HEK293 (cell line): Measurements from ENCODE around the gene PTGER2.

ENCODE experiments used
- CTCF ChIA-PET: fragments of 350-600 bp; formaldehyde crosslinking; extraction: SDS; loops from one replicate; lab custom pipeline; 2021; ENCODE audit warnings: antibody characterized with exemption; lab: Yijun Ruan, JAX
- POLR2A ChIA-PET: fragments of 300-600 bp; formaldehyde crosslinking; extraction: SDS; loops from one replicate; lab custom pipeline; 2020; ENCODE audit warnings: antibody characterized with exemption, inconsistent platforms; lab: Yijun Ruan, JAX
- H3K27ac ChIP-seq: fragments of 200-500 bp; sonication (Bioruptor generic); 2 replicates; pipeline ENCODE4 v1.5.1; 2014; ENCODE audit warnings: low read depth, low read length, control low read depth, inconsistent platforms; ENCODE audit errors: extremely low read depth
- H3K36me3 ChIP-seq, 2 experiments: fragments of 200-500 bp in 1 of 2; sonication (Bioruptor generic) in 1 of 2; 1 replicate in 1 of 2; 2 replicates in 1 of 2; pipeline ENCODE4 v1.5.1; 2014 to 2017; ENCODE audit warnings: inconsistent platforms in 2 of 2, low read length in 2 of 2; ENCODE audit not compliant: control insufficient read depth in 2 of 2, insufficient read depth in 1 of 2
- H3K4me1 ChIP-seq: fragments of 200-500 bp; sonication (Bioruptor generic); 2 replicates; pipeline ENCODE4 v1.5.1; 2014; ENCODE audit warnings: mild to moderate bottlenecking, low read length, inconsistent platforms; ENCODE audit not compliant: control insufficient read depth, insufficient read depth
- H3K4me3 ChIP-seq: 2 replicates; pipeline ENCODE4 v1.5.1; 2011; ENCODE audit warnings: low read depth, mild to moderate bottlenecking, control low read depth, low read length, moderate library complexity
- H3K9me3 ChIP-seq: fragments of 200-500 bp; sonication (Bioruptor generic); 2 replicates; pipeline ENCODE4 v1.5.1; 2014; ENCODE audit warnings: low read depth, low read length, inconsistent platforms; ENCODE audit not compliant: control insufficient read depth, insufficient read depth
- FEZF1 ChIP-seq: fragments of 450-650 bp; formaldehyde crosslinking; IDR thresholded peaks from 2 replicates; pipeline ENCODE4 v1.5.1; 2016; ENCODE audit warnings: missing biosample characterization, missing genetic modification characterization
- IKZF3 ChIP-seq: fragments of 450-650 bp; IDR thresholded peaks from 2 replicates; pipeline ENCODE4 v1.5.0; 2018; ENCODE audit warnings: missing biosample characterization, mild to moderate bottlenecking, missing genetic modification characterization, moderate library complexity
- KLF10 ChIP-seq: fragments of 450-650 bp; IDR thresholded peaks from 2 replicates; pipeline ENCODE4 v1.5.1; 2018; ENCODE audit warnings: missing biosample characterization, mild to moderate bottlenecking, missing genetic modification characterization
- SCRT2 ChIP-seq: fragments of 450-650 bp; formaldehyde crosslinking; IDR thresholded peaks from 2 replicates; pipeline ENCODE4 v1.5.1; 2016; ENCODE audit warnings: missing biosample characterization, missing genetic modification characterization
- SP3 ChIP-seq: fragments of 450-650 bp; formaldehyde crosslinking; IDR thresholded peaks from 2 replicates; pipeline ENCODE4 v1.5.1; 2016; ENCODE audit warnings: missing biosample characterization, missing genetic modification characterization
- YY1 ChIP-seq: fragments of 450-650 bp; formaldehyde crosslinking; IDR thresholded peaks from 2 replicates; pipeline ENCODE4 v1.5.1; 2018; ENCODE audit warnings: missing biosample characterization, missing genetic modification characterization
- ZBTB20 ChIP-seq: fragments of 450-650 bp; formaldehyde crosslinking; IDR thresholded peaks from 2 replicates; pipeline ENCODE4 v1.5.1; 2016; ENCODE audit warnings: missing biosample characterization, missing genetic modification characterization
- ZBTB48 ChIP-seq: fragments of 450-650 bp; formaldehyde crosslinking; IDR thresholded peaks from 2 replicates; pipeline ENCODE4 v1.5.1; 2016; ENCODE audit warnings: missing biosample characterization, missing genetic modification characterization
- ZBTB8A ChIP-seq: fragments of 450-650 bp; formaldehyde crosslinking; IDR thresholded peaks from 2 replicates; pipeline ENCODE4 v1.5.1; 2016; ENCODE audit warnings: missing biosample characterization, missing genetic modification characterization
- ZNF132 ChIP-seq: fragments of 450-650 bp; formaldehyde crosslinking; IDR thresholded peaks from 2 replicates; pipeline ENCODE4 v1.5.1; 2017; ENCODE audit warnings: missing biosample characterization, missing genetic modification characterization, borderline replicate concordance
- ZNF146 ChIP-seq: fragments of 450-650 bp; formaldehyde crosslinking; IDR thresholded peaks from 2 replicates; pipeline ENCODE4 v1.5.1; 2016; ENCODE audit warnings: missing biosample characterization, missing genetic modification characterization
- ZNF214 ChIP-seq: fragments of 450-650 bp; formaldehyde crosslinking; IDR thresholded peaks from 2 replicates; pipeline ENCODE4 v1.5.1; 2017; ENCODE audit warnings: missing biosample characterization, mild to moderate bottlenecking, missing genetic modification characterization, borderline replicate concordance
- ZNF24 ChIP-seq: fragments of 450-650 bp; formaldehyde crosslinking; IDR thresholded peaks from 2 replicates; pipeline ENCODE4 v1.5.1; 2016; ENCODE audit warnings: missing biosample characterization, missing genetic modification characterization
- ZNF248 ChIP-seq: fragments of 450-650 bp; formaldehyde crosslinking; IDR thresholded peaks from 2 replicates; pipeline ENCODE4 v1.5.1; 2017; ENCODE audit warnings: missing biosample characterization, missing genetic modification characterization
- ZNF391 ChIP-seq: fragments of 450-650 bp; formaldehyde crosslinking; IDR thresholded peaks from 2 replicates; pipeline ENCODE4 v1.5.1; 2016; ENCODE audit warnings: low read depth, missing biosample characterization, missing genetic modification characterization, borderline replicate concordance
- ZNF548 ChIP-seq: fragments of 450-650 bp; formaldehyde crosslinking; IDR thresholded peaks from 2 replicates; pipeline ENCODE4 v1.5.1; 2016; ENCODE audit warnings: missing biosample characterization, missing genetic modification characterization
- ZNF585B ChIP-seq: fragments of 450-650 bp; formaldehyde crosslinking; IDR thresholded peaks from 2 replicates; pipeline ENCODE4 v1.5.1; 2016; ENCODE audit warnings: missing biosample characterization, missing genetic modification characterization
- ZNF629 ChIP-seq: fragments of 450-650 bp; formaldehyde crosslinking; IDR thresholded peaks from 2 replicates; pipeline ENCODE4 v1.5.1; 2017; ENCODE audit warnings: missing biosample characterization, missing genetic modification characterization
- ZNF670 ChIP-seq: fragments of 450-650 bp; formaldehyde crosslinking; IDR thresholded peaks from 2 replicates; pipeline ENCODE4 v1.5.1; 2016; ENCODE audit warnings: missing biosample characterization, missing genetic modification characterization, low read depth
- TF ChIP-seq, protein P1 (sequence below): fragments of 450-650 bp; IDR thresholded peaks from 2 replicates; pipeline ENCODE4 v1.5.1; 2018; ENCODE audit warnings: missing biosample characterization, mild to moderate bottlenecking, missing genetic modification characterization
- TF ChIP-seq, protein P2 (sequence below): fragments of 450-650 bp; formaldehyde crosslinking; IDR thresholded peaks from 2 replicates; pipeline ENCODE4 v1.5.1; 2016; ENCODE audit warnings: missing biosample characterization, missing genetic modification characterization, low read depth
- TF ChIP-seq, protein P3 (sequence below): fragments of 450-650 bp; formaldehyde crosslinking; IDR thresholded peaks from 2 replicates; pipeline ENCODE4 v1.5.1; 2016; ENCODE audit warnings: missing biosample characterization, missing genetic modification characterization, borderline replicate concordance

PTGER2 gene

DNA sequence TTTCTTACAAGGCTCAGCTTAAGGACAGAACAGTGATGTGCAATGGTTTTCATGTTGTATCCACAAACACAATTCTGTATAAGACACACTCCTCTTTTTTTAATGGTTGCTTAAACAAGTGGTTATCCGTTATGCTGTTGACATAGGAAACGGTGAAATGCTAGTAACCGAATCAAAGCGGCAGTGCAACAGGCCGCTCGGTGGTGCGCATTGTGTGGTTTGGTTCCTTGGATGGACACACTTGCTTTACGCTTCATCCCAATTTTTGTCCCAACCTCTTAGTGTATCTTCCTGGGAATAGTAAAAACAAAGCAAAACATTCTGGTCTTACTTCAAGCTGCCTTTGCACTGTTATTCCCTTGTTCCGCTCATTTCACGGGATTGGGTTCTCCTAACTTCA is 650 bp upstream of the PTGER2 start:
- peak overlapping the region; percentile 66; the same call in 1 of the 2 replicates for H3K27ac ChIP-seq
- H3K9me3 ChIP-seq: no peaks in the 10 kb centered on the region
- CTCF ChIA-PET: interaction anchor here (1.0 to 2.0 kb wide), 2 partner anchors 9 to 33 kb away, joined by 3 to 8 read pairs; no protein-coding TSS in a partner anchor
- no peaks in the 10 kb centered on the region for H3K4me1 ChIP-seq
- peak overlapping the region; percentile 57 for H3K4me3 ChIP-seq
- no peak for TF ChIP-seq ZNF24 (tag by site-specific recombination)
- TF ChIP-seq ZNF585B (tag by site-specific recombination): no peak
- TF ChIP-seq ZNF670 (tag by site-specific recombination): no peak
- TF ChIP-seq IKZF3: no peak
- TF ChIP-seq ZBTB48 (tag by site-specific recombination): no peak
- no peak for TF ChIP-seq KLF10
- TF ChIP-seq ZBTB8A (tag by site-specific recombination): no peak
- no peak for TF ChIP-seq ZBTB20 (tag by site-specific recombination)
- TF ChIP-seq SCRT2 (tag by site-specific recombination): no peak
- TF ChIP-seq, protein P1, sequence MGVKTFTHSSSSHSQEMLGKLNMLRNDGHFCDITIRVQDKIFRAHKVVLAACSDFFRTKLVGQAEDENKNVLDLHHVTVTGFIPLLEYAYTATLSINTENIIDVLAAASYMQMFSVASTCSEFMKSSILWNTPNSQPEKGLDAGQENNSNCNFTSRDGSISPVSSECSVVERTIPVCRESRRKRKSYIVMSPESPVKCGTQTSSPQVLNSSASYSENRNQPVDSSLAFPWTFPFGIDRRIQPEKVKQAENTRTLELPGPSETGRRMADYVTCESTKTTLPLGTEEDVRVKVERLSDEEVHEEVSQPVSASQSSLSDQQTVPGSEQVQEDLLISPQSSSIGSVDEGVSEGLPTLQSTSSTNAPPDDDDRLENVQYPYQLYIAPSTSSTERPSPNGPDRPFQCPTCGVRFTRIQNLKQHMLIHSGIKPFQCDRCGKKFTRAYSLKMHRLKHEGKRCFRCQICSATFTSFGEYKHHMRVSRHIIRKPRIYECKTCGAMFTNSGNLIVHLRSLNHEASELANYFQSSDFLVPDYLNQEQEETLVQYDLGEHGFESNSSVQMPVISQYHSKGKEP (tag by site-specific recombination): no peak
- TF ChIP-seq ZNF248: no peak
- TF ChIP-seq YY1 (tag by site-specific recombination): no peak
- TF ChIP-seq, all 188 proteins: peak for 0
- no peaks in the 10 kb centered on the region for H3K36me3 ChIP-seq
- POLR2A ChIA-PET: interaction anchor here (0.8 to 1.4 kb wide), 5 partner anchors 30 to 250 kb away, joined by 3 read pairs; no protein-coding TSS in a partner anchor

DNA sequence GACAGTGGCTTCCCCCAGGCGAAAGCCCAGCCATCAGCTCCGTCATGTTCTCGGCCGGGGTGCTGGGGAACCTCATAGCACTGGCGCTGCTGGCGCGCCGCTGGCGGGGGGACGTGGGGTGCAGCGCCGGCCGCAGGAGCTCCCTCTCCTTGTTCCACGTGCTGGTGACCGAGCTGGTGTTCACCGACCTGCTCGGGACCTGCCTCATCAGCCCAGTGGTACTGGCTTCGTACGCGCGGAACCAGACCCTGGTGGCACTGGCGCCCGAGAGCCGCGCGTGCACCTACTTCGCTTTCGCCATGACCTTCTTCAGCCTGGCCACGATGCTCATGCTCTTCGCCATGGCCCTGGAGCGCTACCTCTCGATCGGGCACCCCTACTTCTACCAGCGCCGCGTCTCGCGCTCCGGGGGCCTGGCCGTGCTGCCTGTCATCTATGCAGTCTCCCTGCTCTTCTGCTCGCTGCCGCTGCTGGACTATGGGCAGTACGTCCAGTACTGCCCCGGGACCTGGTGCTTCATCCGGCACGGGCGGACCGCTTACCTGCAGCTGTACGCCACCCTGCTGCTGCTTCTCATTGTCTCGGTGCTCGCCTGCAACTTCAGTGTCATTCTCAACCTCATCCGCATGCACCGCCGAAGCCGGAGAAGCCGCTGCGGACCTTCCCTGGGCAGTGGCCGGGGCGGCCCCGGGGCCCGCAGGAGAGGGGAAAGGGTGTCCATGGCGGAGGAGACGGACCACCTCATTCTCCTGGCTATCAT is 663 bp downstream of the PTGER2 start:
- ChIA-PET CTCF (interaction anchor here (0.7 to 2.0 kb wide), 2 partner anchors 11 to 29 kb away, joined by 3 to 8 read pairs; no protein-coding TSS in a partner anchor), POLR2A (interaction anchor here (1.1 to 1.4 kb wide), 3 partner anchors 28 to 237 kb away, joined by 3 to 4 read pairs (median 3); partner anchors contain the start of genes GPR137C and TXNDC16)
- peak overlapping the region; percentile 66; the same call in 1 of the 2 replicates for H3K27ac ChIP-seq
- H3K4me3 ChIP-seq: peak overlapping the region; percentile 57
- H3K4me1 ChIP-seq: no peaks in the 10 kb centered on the region; the same call in 1 of the 2 replicates
- TF ChIP-seq, protein P2, sequence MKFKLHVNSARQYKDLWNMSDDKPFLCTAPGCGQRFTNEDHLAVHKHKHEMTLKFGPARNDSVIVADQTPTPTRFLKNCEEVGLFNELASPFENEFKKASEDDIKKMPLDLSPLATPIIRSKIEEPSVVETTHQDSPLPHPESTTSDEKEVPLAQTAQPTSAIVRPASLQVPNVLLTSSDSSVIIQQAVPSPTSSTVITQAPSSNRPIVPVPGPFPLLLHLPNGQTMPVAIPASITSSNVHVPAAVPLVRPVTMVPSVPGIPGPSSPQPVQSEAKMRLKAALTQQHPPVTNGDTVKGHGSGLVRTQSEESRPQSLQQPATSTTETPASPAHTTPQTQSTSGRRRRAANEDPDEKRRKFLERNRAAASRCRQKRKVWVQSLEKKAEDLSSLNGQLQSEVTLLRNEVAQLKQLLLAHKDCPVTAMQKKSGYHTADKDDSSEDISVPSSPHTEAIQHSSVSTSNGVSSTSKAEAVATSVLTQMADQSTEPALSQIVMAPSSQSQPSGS (tag by site-specific recombination): no peak
- TF ChIP-seq ZNF146 (tag by site-specific recombination): no peak
- H3K9me3 ChIP-seq: no peaks in the 10 kb centered on the region
- H3K36me3 ChIP-seq: no peaks in the 10 kb centered on the region

DNA sequence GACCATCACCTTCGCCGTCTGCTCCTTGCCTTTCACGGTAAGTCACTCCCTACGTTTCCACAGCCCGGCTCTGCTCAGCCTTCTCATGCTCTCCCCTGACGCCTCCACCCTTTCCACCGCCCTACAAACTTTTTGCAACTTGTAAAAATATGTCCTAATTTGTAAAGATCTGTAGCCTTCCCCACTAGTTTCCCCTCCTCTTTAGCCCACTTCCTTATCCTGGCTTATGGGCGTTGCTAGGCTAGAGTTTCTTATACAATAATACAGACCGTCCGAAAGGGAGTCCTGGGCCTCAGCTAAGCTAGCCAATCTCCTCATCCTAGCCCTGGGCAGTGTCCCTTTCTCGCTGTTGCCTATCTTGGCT is 1.2 kb downstream of the PTGER2 start:
- no peak for TF ChIP-seq ZNF391 (tag by site-specific recombination)
- TF ChIP-seq, protein P3, sequence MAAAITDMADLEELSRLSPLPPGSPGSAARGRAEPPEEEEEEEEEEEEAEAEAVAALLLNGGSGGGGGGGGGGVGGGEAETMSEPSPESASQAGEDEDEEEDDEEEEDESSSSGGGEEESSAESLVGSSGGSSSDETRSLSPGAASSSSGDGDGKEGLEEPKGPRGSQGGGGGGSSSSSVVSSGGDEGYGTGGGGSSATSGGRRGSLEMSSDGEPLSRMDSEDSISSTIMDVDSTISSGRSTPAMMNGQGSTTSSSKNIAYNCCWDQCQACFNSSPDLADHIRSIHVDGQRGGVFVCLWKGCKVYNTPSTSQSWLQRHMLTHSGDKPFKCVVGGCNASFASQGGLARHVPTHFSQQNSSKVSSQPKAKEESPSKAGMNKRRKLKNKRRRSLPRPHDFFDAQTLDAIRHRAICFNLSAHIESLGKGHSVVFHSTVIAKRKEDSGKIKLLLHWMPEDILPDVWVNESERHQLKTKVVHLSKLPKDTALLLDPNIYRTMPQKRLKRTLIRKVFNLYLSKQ (tag by site-specific recombination): no peak
- no peak for TF ChIP-seq ZNF548 (tag by site-specific recombination)
- TF ChIP-seq ZNF214 (tag by site-specific recombination): no peak
- no peak for TF ChIP-seq FEZF1 (tag by site-specific recombination)
- TF ChIP-seq SP3 (tag by site-specific recombination): no peak
- TF ChIP-seq ZNF132 (tag by site-specific recombination): no peak
- TF ChIP-seq SCRT2 (tag by site-specific recombination): no peak
- TF ChIP-seq ZNF629 (tag by site-specific recombination): no peak
- POLR2A ChIA-PET: no interaction called here
- Histone ChIP-seq H3K36me3 (no peaks in the 10 kb centered on the region), H3K4me1 (no peaks in the 10 kb centered on the region; the same call in 1 of the 2 replicates), H3K4me3 (peak overlapping the region; percentile 57), H3K27ac (peak overlapping the region; percentile 66; the same call in 1 of the 2 replicates), H3K9me3 (no peaks in the 10 kb centered on the region)
- CTCF ChIA-PET: no interaction called here
